Type B pancreatic cell (in vitro differentiated cells): ENCODE data around the gene LMF2. TPM values are rescaled to one million over a fixed set of nuclear protein-coding genes. Genes with fewer than 3 reads are reported as not detected.
"Not testable (repeated sequence)": the region's sequence is repeated elsewhere in the genome, so short reads cannot be mapped to it uniquely, and the experiment has no call there.

Experiments used
- DNase-seq: peaks from one replicate; pipeline ENCODE4 v3.0.0; 2021; ENCODE audit warnings: mixed read lengths; ENCODE audit not compliant: unreplicated experiment; ENCODE audit errors: extremely low spot score
- H3K27ac Mint-ChIP-seq: 2 replicates; pipeline ENCODE4 v1.8.0; 2021; ENCODE audit warnings: mild to moderate bottlenecking, mixed read lengths
- H3K27me3 Mint-ChIP-seq: 2 replicates; pipeline ENCODE4 v1.8.0; 2021; ENCODE audit warnings: mixed read lengths
- H3K36me3 Mint-ChIP-seq: 2 replicates; pipeline ENCODE4 v1.8.0; 2021; ENCODE audit warnings: mixed read lengths
- H3K4me1 Mint-ChIP-seq: one replicate; pipeline ENCODE4 v1.8.0; 2021; ENCODE audit warnings: mixed read lengths; ENCODE audit not compliant: unreplicated experiment
- H3K4me3 Mint-ChIP-seq: 2 replicates; pipeline ENCODE4 v1.8.0; 2021; ENCODE audit warnings: mild to moderate bottlenecking, mixed read lengths
- H3K9me3 Mint-ChIP-seq: 2 replicates; pipeline ENCODE4 v1.8.0; 2021; ENCODE audit warnings: mixed read lengths
- CTCF ChIP-seq: fragments of 200-600 bp; sonication (generic); conservative IDR thresholded peaks from 2 replicates; pipeline ENCODE4 v1.5.0; 2021; ENCODE audit warnings: antibody characterized with exemption, mild to moderate bottlenecking
- total RNA-seq: library from RNA; stranded (reverse); gene quantifications from 2 replicates; pipeline ENCODE4 v1.2.1, GENCODE V29; 2021; ENCODE audit warnings: low replicate concordance

LMF2 gene
- total RNA-seq, 1 donor from 2014 or later: 74.0 TPM

- TF ChIP-seq CTCF: no peak
- Mint-ChIP-seq H3K27me3 (peaks cover 8% of the 10 kb centered on the region), H3K9me3 (no peaks in the 10 kb centered on the region), H3K4me3 (peak overlapping the region; percentile 60), H3K4me1 (peaks cover 6% of the 10 kb centered on the region), H3K36me3 (peaks cover 8% of the 10 kb centered on the region), H3K27ac (no peak overlapping the region)
- no peak for DNase-seq
Measured at GRCh38 chr22:50522806-50523438, 15.4 kb upstream of the LMF2 start.

GRCh38 chr22:50522208-50522805 is 14.8 kb upstream of the LMF2 start:
- Mint-ChIP-seq H3K4me1 (peaks cover 6% of the 10 kb centered on the region), H3K27ac (no peak overlapping the region), H3K27me3 (peaks cover 2% of the 10 kb centered on the region), H3K36me3 (peaks cover 8% of the 10 kb centered on the region), H3K9me3 (no peaks in the 10 kb centered on the region), H3K4me3 (no peak overlapping the region)
- TF ChIP-seq CTCF: no peak
- no peak for DNase-seq

- H3K36me3 Mint-ChIP-seq: peaks cover 8% of the 10 kb centered on the region
- peaks cover 2% of the 10 kb centered on the region for H3K27me3 Mint-ChIP-seq
- TF ChIP-seq CTCF: no peak
Measured at GRCh38 chr22:50521710-50522109, 14.2 kb upstream of the LMF2 start.

GRCh38 chr22:50520826-50521453 is 13.4 kb upstream of the LMF2 start:
- Mint-ChIP-seq H3K27ac (no peak overlapping the region), H3K9me3 (no peaks in the 10 kb centered on the region), H3K4me1 (peaks cover 6% of the 10 kb centered on the region), H3K27me3 (peaks cover 2% of the 10 kb centered on the region), H3K4me3 (no peak overlapping the region), H3K36me3 (peaks cover 8% of the 10 kb centered on the region)
- no peak for DNase-seq
- TF ChIP-seq CTCF: no peak

More at GRCh38 chr22:50521710-50522109, 14.2 kb upstream of the LMF2 start:
- peaks cover 6% of the 10 kb centered on the region for H3K4me1 Mint-ChIP-seq
- no peak for DNase-seq
- H3K9me3 Mint-ChIP-seq: no peaks in the 10 kb centered on the region
- no peak overlapping the region for H3K27ac Mint-ChIP-seq
- H3K4me3 Mint-ChIP-seq: no peak overlapping the region

- DNase-seq: not testable (repeated sequence)
Measured at GRCh38 chr22:50520184-50520583, 12.7 kb upstream of the LMF2 start.

GRCh38 chr22:50519151-50519550 is 11.6 kb upstream of the LMF2 start:
- Mint-ChIP-seq H3K36me3 (peaks cover 8% of the 10 kb centered on the region), H3K27ac (no peak overlapping the region), H3K27me3 (no peaks in the 10 kb centered on the region), H3K4me1 (no peaks in the 10 kb centered on the region), H3K9me3 (no peaks in the 10 kb centered on the region), H3K4me3 (no peak overlapping the region)
- no peak for TF ChIP-seq CTCF
- DNase-seq: no peak

More at GRCh38 chr22:50520184-50520583, 12.7 kb upstream of the LMF2 start:
- H3K27ac Mint-ChIP-seq, H3K4me1 Mint-ChIP-seq, H3K4me3 Mint-ChIP-seq, H3K36me3 Mint-ChIP-seq, H3K27me3 Mint-ChIP-seq, H3K9me3 Mint-ChIP-seq: not testable (repeated sequence)
